Stimulated activated CD8-positive, alpha-beta memory T cell treated with anti-CD3 and anti-CD28 coated beads, Interleukin-2, amount 100 ng/mL, for 1 hour (primary cell): Measurements from ENCODE around the gene ZNF213.
A peak's percentile ranks its signal among the peaks of the same experiment; 100 is the strongest.

Source experiments
- DNase-seq, 2 donors: peaks; one replicate each; pipeline ENCODE4 v3.0.0-alpha.2; 2020; ENCODE audit warnings: low read depth in 2 of 2

Gene ZNF213

GRCh38 chr16:3134338-3135125 lies at the start of gene ZNF213:
Gene ZNF213 (plus strand): TSS chr16:3135029. CDS start chr16:3137281, 2,252 bp downstream.
- DNase-seq = peak; percentile 82 to 83

GRCh38 chr16:3085868-3086595 lies 48.8 kb upstream of the ZNF213 start:
- DNase-seq = no peak

- DNase-seq = no peak
These were observed 48.1 kb upstream of the ZNF213 start for GRCh38 chr16:3086596-3087242.

GRCh38 chr16:3087243-3088235 lies 47.3 kb upstream of the ZNF213 start:
- DNase-seq = no peak

- no peak for DNase-seq
These were observed 46.4 kb upstream of the ZNF213 start for GRCh38 chr16:3088450-3088849.

- DNase-seq = no peak
These were observed 45.7 kb upstream of the ZNF213 start for GRCh38 chr16:3088925-3089716.

GRCh38 chr16:3089717-3090592 lies 44.9 kb upstream of the ZNF213 start:
- DNase-seq = no peak

GRCh38 chr16:3091551-3091950 lies 43.3 kb upstream of the ZNF213 start:
- DNase-seq = no peak

GRCh38 chr16:3092501-3092941 lies 42.3 kb upstream of the ZNF213 start:
- DNase-seq = no peak

- DNase-seq = no peak
These were observed 40.4 kb upstream of the ZNF213 start for GRCh38 chr16:3094289-3095027.

- peak in 1 of 2 donors; percentile 34 for DNase-seq
These were observed 39.0 kb upstream of the ZNF213 start for GRCh38 chr16:3095869-3096268.

GRCh38 chr16:3096362-3096761 lies 38.5 kb upstream of the ZNF213 start:
- no peak for DNase-seq

- no peak for DNase-seq
These were observed 37.6 kb upstream of the ZNF213 start for GRCh38 chr16:3097266-3097665.

- DNase-seq = no peak
These were observed 36.1 kb upstream of the ZNF213 start, which contains the start of gene ZSCAN10 for GRCh38 chr16:3098459-3099394. Gene ZSCAN10 (minus strand): TSS chr16:3099294. CDS start chr16:3092937, 6,357 bp downstream.

- DNase-seq = no peak
These were observed 35.5 kb upstream of the ZNF213 start for GRCh38 chr16:3099395-3099731.

GRCh38 chr16:3099732-3100499 lies 34.9 kb upstream of the ZNF213 start:
- DNase-seq = peak; percentile 81 to 87
